ENCODE measurements around the gene RNF227.

Gene RNF227

GRCh38 chr17:7944326-7944725 is 28.2 kb upstream of the RNF227 start:
- no peaks in the 10 kb centered on the region for H3K4me1 ChIP-seq (ENCODE audit: control insufficient read depth, low read depth, low read length)
- no peak overlapping the region for H3K56ac ChIP-seq (ENCODE audit: low read length)
- H2BK15ac ChIP-seq (replicated peaks; ENCODE audit: low read depth) = no peak overlapping the region
- H3K27me3 ChIP-seq (ENCODE audit: insufficient read depth, low read length, poor library complexity) = no peaks in the 10 kb centered on the region
- H3K79me2 ChIP-seq (ENCODE audit: control insufficient read depth, insufficient read depth, low read length) = no peaks in the 10 kb centered on the region
- H2BK120ac ChIP-seq (ENCODE audit: low read depth, low read length) = no peak overlapping the region
- H3K4me2 ChIP-seq (ENCODE audit: low read length) = no peak overlapping the region
- no peak overlapping the region for H3K23ac ChIP-seq (ENCODE audit: low read length)
- no peaks in the 10 kb centered on the region for H3K79me1 ChIP-seq (ENCODE audit: low read length)
- H3K27ac ChIP-seq (ENCODE audit: low read depth, low read length) = no peak overlapping the region
- no peak overlapping the region for H3K9ac ChIP-seq (ENCODE audit: low read length)
- H2AK5ac ChIP-seq (ENCODE audit: low read length) = no peak overlapping the region
- no peak overlapping the region for H3K4ac ChIP-seq (ENCODE audit: low read depth, low read length)
- H4K5ac ChIP-seq (ENCODE audit: low read length) = no peak overlapping the region
- H3K18ac ChIP-seq (ENCODE audit: low read length) = no peak overlapping the region
- no peak overlapping the region for H4K8ac ChIP-seq (ENCODE audit: low read depth, low read length)
- H2BK5ac ChIP-seq (ENCODE audit: low read length) = no peak overlapping the region
- no peak overlapping the region for H3K4me3 ChIP-seq (ENCODE audit: low read length)
- DNase-seq = no peak
- WGBS (ENCODE audit: extremely low coverage, insufficient coverage, low lambda C conversion rate) = no CpG with 5 or more reads among the region's 9 CpGs
- peaks cover 28% of the 10 kb centered on the region for H3K36me3 ChIP-seq (ENCODE audit: control insufficient read depth, insufficient read depth, low read length)

GRCh38 chr17:7943291-7943690 is 27.2 kb upstream of the RNF227 start:
- Histone ChIP-seq H3K18ac (ENCODE audit: low read length) (no peak overlapping the region), H3K4me1 (ENCODE audit: control insufficient read depth, low read depth, low read length) (no peaks in the 10 kb centered on the region), H3K79me2 (ENCODE audit: control insufficient read depth, insufficient read depth, low read length) (no peaks in the 10 kb centered on the region), H4K5ac (ENCODE audit: low read length) (no peak overlapping the region), H3K27me3 (ENCODE audit: insufficient read depth, low read length, poor library complexity) (no peaks in the 10 kb centered on the region), H2BK15ac (replicated peaks; ENCODE audit: low read depth) (no peak overlapping the region), H2BK5ac (ENCODE audit: low read length) (no peak overlapping the region), H3K79me1 (ENCODE audit: low read length) (no peaks in the 10 kb centered on the region), H3K36me3 (ENCODE audit: control insufficient read depth, insufficient read depth, low read length) (peaks cover 24% of the 10 kb centered on the region), H3K23ac (ENCODE audit: low read length) (no peak overlapping the region), H3K4ac (ENCODE audit: low read depth, low read length) (no peak overlapping the region), H3K9ac (ENCODE audit: low read length) (no peak overlapping the region), H3K56ac (ENCODE audit: low read length) (no peak overlapping the region), H2AK5ac (ENCODE audit: low read length) (no peak overlapping the region), H3K4me3 (ENCODE audit: low read length) (no peak overlapping the region), H2BK120ac (ENCODE audit: low read depth, low read length) (no peak overlapping the region), H3K4me2 (ENCODE audit: low read length) (no peak overlapping the region), H3K27ac (ENCODE audit: low read depth, low read length) (no peak overlapping the region), H4K8ac (ENCODE audit: low read depth, low read length) (no peak overlapping the region)
- no peak for DNase-seq
- no CpG with 5 or more reads among the region's 13 CpGs for WGBS (ENCODE audit: extremely low coverage, insufficient coverage, low lambda C conversion rate)

- Histone ChIP-seq H3K27me3 (ENCODE audit: insufficient read depth, low read length, poor library complexity) (no peaks in the 10 kb centered on the region), H2BK15ac (replicated peaks; ENCODE audit: low read depth) (no peak overlapping the region), H2BK120ac (ENCODE audit: low read depth, low read length) (no peak overlapping the region), H3K4me2 (ENCODE audit: low read length) (no peak overlapping the region), H3K23ac (ENCODE audit: low read length) (no peak overlapping the region), H3K4me1 (ENCODE audit: control insufficient read depth, low read depth, low read length) (no peaks in the 10 kb centered on the region), H3K79me1 (ENCODE audit: low read length) (no peaks in the 10 kb centered on the region), H2BK5ac (ENCODE audit: low read length) (no peak overlapping the region), H4K5ac (ENCODE audit: low read length) (no peak overlapping the region), H3K4ac (ENCODE audit: low read depth, low read length) (no peak overlapping the region), H3K56ac (ENCODE audit: low read length) (no peak overlapping the region), H2AK5ac (ENCODE audit: low read length) (no peak overlapping the region), H3K27ac (ENCODE audit: low read depth, low read length) (no peak overlapping the region), H3K4me3 (ENCODE audit: low read length) (no peak overlapping the region), H3K18ac (ENCODE audit: low read length) (no peak overlapping the region), H4K8ac (ENCODE audit: low read depth, low read length) (no peak overlapping the region), H3K79me2 (ENCODE audit: control insufficient read depth, insufficient read depth, low read length) (no peaks in the 10 kb centered on the region), H3K9ac (ENCODE audit: low read length) (no peak overlapping the region), H3K36me3 (ENCODE audit: control insufficient read depth, insufficient read depth, low read length) (peaks cover 16% of the 10 kb centered on the region)
- DNase-seq = no peak
- WGBS (ENCODE audit: extremely low coverage, insufficient coverage, low lambda C conversion rate) = no CpG with 5 or more reads among the region's 6 CpGs
Measured at GRCh38 chr17:7940743-7941142, 24.7 kb upstream of the RNF227 start.

DNA sequence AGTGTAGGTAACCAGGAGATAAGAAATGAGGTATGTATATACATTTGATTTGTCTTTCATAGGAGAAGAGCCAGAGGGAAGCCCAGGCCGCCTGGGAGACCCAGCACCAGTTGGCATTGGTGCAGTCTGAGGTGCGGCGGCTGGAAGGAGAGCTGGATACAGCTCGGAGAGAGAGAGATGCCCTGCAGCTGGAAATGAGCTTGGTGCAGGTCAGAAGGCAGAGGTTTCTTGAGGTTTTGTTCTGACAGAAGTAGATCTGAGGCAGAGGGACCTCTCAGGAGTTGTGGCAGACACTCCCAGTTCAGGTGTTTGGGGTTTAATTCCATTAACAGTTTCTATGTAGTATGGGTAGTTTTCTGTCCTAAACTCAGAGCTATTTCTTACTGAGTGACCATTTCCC is 23.9 kb upstream of the RNF227 start:
- no peak overlapping the region for H3K4ac ChIP-seq (ENCODE audit: low read depth, low read length)
- H2BK120ac ChIP-seq (ENCODE audit: low read depth, low read length) = no peak overlapping the region
- no peak overlapping the region for H4K8ac ChIP-seq (ENCODE audit: low read depth, low read length)
- no peak overlapping the region for H2AK5ac ChIP-seq (ENCODE audit: low read length)
- no peak overlapping the region for H3K27ac ChIP-seq (ENCODE audit: low read depth, low read length)
- no peak overlapping the region for H2BK5ac ChIP-seq (ENCODE audit: low read length)
- no peak overlapping the region for H3K4me2 ChIP-seq (ENCODE audit: low read length)
- peaks cover 16% of the 10 kb centered on the region for H3K36me3 ChIP-seq (ENCODE audit: control insufficient read depth, insufficient read depth, low read length)
- H3K4me3 ChIP-seq (ENCODE audit: low read length) = no peak overlapping the region
- no peak overlapping the region for H3K9ac ChIP-seq (ENCODE audit: low read length)
- H3K79me1 ChIP-seq (ENCODE audit: low read length) = no peaks in the 10 kb centered on the region
- H3K23ac ChIP-seq (ENCODE audit: low read length) = no peak overlapping the region
- no peak overlapping the region for H3K56ac ChIP-seq (ENCODE audit: low read length)
- no peak overlapping the region for H2BK15ac ChIP-seq (replicated peaks; ENCODE audit: low read depth)
- no peak for DNase-seq
- WGBS (ENCODE audit: extremely low coverage, insufficient coverage, low lambda C conversion rate) = no CpG with 5 or more reads among the region's 4 CpGs
- H3K27me3 ChIP-seq (ENCODE audit: insufficient read depth, low read length, poor library complexity) = no peaks in the 10 kb centered on the region
- H3K4me1 ChIP-seq (ENCODE audit: control insufficient read depth, low read depth, low read length) = no peaks in the 10 kb centered on the region
- H4K5ac ChIP-seq (ENCODE audit: low read length) = no peak overlapping the region
- no peaks in the 10 kb centered on the region for H3K79me2 ChIP-seq (ENCODE audit: control insufficient read depth, insufficient read depth, low read length)
- H3K18ac ChIP-seq (ENCODE audit: low read length) = no peak overlapping the region

GRCh38 chr17:7935859-7936258 is 19.8 kb upstream of the RNF227 start:
- Histone ChIP-seq H2BK120ac (ENCODE audit: low read depth, low read length) (no peak overlapping the region), H3K4me2 (ENCODE audit: low read length) (no peak overlapping the region), H3K4me3 (ENCODE audit: low read length) (no peak overlapping the region), H2AK5ac (ENCODE audit: low read length) (no peak overlapping the region), H3K79me1 (ENCODE audit: low read length) (peaks cover 9% of the 10 kb centered on the region), H3K18ac (ENCODE audit: low read length) (no peak overlapping the region), H3K9ac (ENCODE audit: low read length) (no peak overlapping the region), H3K27me3 (ENCODE audit: insufficient read depth, low read length, poor library complexity) (no peaks in the 10 kb centered on the region), H3K27ac (ENCODE audit: low read depth, low read length) (no peak overlapping the region), H4K8ac (ENCODE audit: low read depth, low read length) (no peak overlapping the region), H3K23ac (ENCODE audit: low read length) (no peak overlapping the region), H2BK5ac (ENCODE audit: low read length) (no peak overlapping the region), H2BK15ac (replicated peaks; ENCODE audit: low read depth) (no peak overlapping the region), H4K5ac (ENCODE audit: low read length) (no peak overlapping the region), H3K36me3 (ENCODE audit: control insufficient read depth, insufficient read depth, low read length) (peaks cover 7% of the 10 kb centered on the region), H3K4ac (ENCODE audit: low read depth, low read length) (no peak overlapping the region), H3K4me1 (ENCODE audit: control insufficient read depth, low read depth, low read length) (peaks cover 5% of the 10 kb centered on the region), H3K56ac (ENCODE audit: low read length) (no peak overlapping the region), H3K79me2 (ENCODE audit: control insufficient read depth, insufficient read depth, low read length) (peaks cover 2% of the 10 kb centered on the region)
- no peak for DNase-seq

- Histone ChIP-seq H3K23ac (ENCODE audit: low read length) (no peak overlapping the region), H3K36me3 (ENCODE audit: control insufficient read depth, insufficient read depth, low read length) (peaks cover 2% of the 10 kb centered on the region), H3K56ac (ENCODE audit: low read length) (peak overlapping the region; percentile 100), H4K8ac (ENCODE audit: low read depth, low read length) (no peak overlapping the region), H3K27ac (ENCODE audit: low read depth, low read length) (no peak overlapping the region), H3K4me3 (ENCODE audit: low read length) (peak overlapping the region; percentile 94), H2BK5ac (ENCODE audit: low read length) (no peak overlapping the region), H4K5ac (ENCODE audit: low read length) (no peak overlapping the region), H3K18ac (ENCODE audit: low read length) (no peak overlapping the region), H3K4me2 (ENCODE audit: low read length) (peak overlapping the region; percentile 96), H2BK15ac (replicated peaks; ENCODE audit: low read depth) (no peak overlapping the region), H3K4ac (ENCODE audit: low read depth, low read length) (no peak overlapping the region), H3K4me1 (ENCODE audit: control insufficient read depth, low read depth, low read length) (peaks cover 5% of the 10 kb centered on the region), H3K27me3 (ENCODE audit: insufficient read depth, low read length, poor library complexity) (peaks cover 8% of the 10 kb centered on the region), H2BK120ac (ENCODE audit: low read depth, low read length) (no peak overlapping the region), H3K79me2 (ENCODE audit: control insufficient read depth, insufficient read depth, low read length) (peaks cover 2% of the 10 kb centered on the region), H3K9ac (ENCODE audit: low read length) (peak overlapping the region; percentile 98), H2AK5ac (ENCODE audit: low read length) (no peak overlapping the region), H3K79me1 (ENCODE audit: low read length) (peaks cover 9% of the 10 kb centered on the region)
- DNase-seq = peak; percentile 82
- no CpG with 5 or more reads among the region's 16 CpGs for WGBS (ENCODE audit: extremely low coverage, insufficient coverage, low lambda C conversion rate)
Measured at GRCh38 chr17:7932949-7933348, 16.9 kb upstream of the RNF227 start.
